ENCODE results near the gene PPP1R13B.
A peak's percentile ranks its signal among the peaks of the same experiment; 100 is the strongest.
"Not testable (repeated sequence)": the region's sequence is repeated elsewhere in the genome, so short reads cannot be mapped to it uniquely, and the experiment has no call there.

PPP1R13B gene

DNA sequence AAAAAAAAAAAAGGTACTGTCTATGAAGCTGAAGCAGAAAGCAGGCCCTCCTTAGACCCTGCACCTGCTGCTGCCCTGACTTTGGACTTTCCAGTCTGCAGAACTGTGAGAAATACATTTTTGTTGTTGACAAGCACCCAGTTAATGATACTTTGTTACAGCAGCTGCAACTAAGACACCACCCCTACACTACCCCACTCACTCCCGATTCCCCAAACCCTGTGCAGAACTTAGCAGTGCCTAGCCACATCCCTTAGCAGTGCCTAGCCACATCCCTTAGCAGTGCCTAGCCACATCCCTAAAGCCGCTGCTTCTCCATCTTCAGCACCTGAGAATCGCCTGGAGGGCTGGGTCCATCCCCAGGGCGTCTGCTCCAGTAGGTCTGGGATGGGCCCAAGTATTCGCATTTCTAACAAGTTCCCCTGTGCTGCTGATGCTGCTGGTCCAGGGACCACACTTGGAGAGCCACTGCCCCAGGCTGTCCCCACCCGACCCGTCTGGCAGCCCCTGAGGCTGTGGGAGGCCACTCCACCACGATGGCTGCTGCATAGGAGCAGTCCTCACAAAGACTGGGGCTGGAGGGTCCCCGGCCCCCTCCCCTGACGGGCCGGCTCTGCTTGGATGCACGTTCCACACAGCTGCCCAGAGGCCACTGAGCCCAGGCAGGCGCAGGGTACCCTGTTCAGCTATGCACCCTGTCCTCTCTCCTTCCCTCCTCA lies 10.8 kb upstream of the PPP1R13B start:
- DNase-seq = no peak

DNA sequence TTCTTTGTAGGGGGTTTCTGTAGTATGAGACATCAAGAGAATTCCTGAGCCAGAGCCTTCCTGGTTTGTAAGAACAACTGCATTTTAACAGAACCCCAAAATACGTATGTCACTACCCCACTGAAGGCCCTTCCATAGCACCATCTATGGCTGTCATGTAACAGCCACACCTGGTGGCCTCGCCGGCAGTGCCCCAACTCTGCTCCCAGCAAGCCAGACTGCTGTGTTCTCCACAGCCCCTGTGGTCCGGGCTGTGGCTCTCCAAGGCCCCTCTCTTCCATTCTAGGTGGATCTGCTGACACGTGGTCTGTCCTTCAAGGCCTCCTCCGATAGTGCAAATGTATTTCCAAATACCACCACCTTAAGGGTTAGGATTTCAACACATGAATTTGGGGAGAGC lies 9.9 kb upstream of the PPP1R13B start:
- no peak for DNase-seq

DNA sequence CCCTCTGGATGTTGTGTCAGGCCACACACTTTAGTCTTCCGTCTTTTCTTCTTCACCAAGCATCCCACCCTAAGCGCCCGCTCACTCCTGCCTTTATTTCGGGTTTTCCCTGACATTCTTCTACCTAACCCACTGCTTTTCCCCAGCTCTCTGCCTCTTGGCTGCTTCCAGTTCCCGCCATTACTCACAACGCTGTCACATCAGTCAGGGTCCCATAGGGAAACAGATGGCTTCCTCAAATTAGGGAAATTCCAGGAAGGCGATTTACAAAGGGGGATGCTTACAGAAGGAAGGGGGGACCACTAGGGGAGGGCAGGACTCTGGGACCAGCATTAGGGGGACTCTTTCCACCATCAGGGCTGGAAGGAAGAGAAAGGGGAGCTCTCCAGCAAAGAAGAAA lies 9.2 kb upstream of the PPP1R13B start:
- no peak for DNase-seq

DNA sequence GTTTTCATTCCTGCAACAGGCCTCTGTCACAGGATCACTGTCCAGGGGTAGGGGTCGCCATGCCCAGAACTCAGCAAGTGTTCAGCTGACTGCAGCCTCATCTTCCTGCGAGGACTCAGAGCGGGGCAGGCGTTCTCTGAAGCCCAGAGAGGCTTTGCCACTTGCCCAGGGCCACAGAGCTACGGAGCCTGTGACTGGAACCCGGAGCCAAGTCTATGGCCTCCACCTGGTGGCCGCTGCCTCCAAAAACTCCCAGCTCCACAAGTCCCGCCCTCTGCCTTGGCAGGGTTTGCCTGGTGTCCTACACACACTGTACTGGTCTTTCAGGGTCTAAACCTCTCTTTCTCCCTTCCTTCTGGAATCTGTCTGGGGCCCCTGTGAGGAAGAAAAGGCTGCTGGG lies 8.7 kb upstream of the PPP1R13B start:
- no peak for DNase-seq

DNA sequence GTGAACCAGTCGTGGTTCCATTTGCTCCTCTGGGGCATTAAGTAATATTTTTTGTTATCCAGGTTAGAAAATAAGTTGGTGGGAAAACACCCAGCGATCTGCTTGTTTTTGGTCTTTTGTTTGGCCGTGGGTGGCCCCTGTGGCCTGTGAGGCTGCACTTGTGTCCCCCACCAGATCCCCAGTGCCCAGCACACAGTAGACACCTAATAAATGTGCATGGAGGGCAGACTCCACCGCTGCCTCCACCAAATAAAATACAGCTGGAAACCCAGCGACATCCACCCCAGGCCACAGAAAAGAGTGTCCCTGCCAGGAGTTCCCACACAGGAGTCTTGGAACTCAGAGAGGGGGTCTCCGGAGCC lies 8.3 kb upstream of the PPP1R13B start:
- DNase-seq = no peak

DNA sequence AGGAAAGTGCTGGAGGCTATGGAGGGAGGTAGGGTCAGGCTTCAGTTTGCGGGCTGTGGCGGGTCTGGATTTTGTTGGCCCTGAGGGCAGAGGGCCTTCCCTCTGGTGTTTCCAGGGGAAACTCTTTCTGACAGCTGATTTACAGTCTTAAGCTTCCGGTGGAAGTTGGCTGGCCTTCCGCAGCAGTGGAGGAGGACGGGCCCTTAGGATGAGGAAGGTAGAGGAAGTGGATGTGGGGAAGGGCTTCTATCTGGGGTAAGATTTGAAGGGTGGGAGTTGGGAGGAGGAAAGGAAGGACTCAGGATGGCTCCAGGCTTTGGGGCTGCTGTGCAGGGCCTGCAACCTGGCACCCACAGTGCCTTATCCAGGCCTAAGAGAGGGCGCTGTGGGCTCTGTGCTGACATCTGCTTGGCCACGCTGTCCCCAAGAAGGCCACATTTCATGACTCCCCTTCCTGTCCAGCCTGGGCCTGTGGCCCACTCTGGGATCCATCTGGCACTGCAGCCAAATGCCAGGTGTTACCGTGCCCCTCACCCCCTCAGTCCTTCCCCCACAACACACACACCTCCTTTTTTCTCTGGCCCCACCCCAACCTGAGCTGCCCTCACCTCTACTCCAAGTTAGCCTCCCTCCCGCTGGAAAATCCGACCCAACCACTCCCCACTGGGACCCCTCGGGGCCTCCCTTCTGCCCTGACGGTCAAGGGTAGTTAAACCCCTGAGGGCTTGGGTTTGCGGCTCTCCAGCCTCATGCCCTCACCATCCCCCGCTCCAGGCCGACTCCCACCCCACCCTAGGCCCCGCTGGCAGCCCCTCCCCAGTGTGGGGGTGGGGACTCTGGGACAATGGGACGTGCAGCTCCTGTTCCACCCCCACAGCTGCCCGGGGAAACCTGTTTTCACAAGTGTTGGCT lies 7.7 kb upstream of the PPP1R13B start:
- peak; percentile 35 for DNase-seq

DNA sequence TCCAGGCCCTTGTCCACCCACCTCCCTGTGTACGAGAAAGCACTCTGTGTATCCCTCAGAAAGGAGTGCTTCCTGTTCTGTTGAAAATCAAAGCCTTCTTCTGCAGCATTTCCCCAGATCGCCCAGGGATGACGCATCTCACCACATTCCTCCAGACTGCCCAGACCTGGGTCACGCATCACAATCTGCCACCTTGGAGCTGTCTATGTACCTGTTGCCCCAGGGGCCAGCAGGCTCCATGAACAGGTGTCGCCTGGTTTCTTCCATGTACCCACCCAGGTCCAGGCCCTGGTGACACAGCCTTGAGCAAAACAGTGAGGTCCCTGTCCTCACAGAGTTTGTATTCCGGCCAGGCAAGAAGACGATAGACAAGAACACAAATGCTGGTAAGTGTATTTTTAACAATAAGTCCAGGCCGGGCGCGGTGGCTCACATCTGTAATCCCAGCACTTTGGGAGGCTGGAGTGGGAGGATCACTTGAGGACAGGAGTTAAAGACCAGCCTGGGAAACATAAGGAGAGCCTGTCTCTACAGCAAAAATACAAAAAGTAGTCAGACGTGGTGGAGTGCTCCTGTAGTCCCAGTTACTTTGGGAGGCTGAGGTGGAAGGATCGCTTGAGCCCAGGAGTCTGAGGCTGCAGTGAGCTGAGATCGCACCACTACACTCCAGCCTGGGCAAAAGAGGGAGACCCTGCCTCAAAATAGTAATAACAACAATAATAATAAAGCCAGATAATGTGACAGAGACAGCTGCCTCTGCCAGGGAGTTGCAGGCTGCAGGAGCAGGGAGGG lies 6.8 kb upstream of the PPP1R13B start:
- DNase-seq = no peak

DNA sequence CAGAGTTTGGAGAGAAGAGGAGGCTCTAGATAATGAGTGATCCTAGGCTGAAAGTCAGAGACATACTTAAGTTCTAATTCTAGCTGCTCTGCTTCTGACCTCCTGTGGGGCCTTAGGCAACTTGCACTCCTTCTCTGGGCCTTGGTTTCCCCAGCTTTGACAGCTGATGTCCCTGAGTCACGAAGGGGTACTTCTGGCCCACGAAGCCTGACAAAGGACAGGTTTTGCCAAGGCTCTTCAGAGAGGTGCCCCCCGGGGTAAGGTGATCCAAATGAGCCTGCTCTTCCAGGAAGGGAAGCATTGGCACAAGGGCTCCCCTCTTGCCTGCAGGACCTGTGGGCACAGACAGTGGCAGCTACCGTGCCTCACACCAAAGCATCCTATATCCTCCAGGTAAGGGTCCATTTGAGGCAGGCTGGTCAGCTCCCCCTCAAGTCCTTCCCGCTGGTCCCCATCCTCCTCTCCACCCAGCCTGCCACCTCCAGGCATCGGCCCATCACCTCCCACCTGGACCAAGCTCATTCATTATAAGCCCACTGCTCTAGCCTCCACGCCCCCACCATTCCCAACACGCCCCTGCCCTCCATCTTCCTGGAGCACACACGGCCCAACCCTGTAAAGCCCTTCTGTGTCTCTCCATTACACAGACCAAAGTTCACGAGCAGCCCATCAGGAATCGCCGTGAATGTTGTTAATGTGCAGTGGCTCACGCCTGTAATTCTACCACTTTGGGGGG lies 1.9 kb upstream of the PPP1R13B start:
- no peak for DNase-seq

DNA sequence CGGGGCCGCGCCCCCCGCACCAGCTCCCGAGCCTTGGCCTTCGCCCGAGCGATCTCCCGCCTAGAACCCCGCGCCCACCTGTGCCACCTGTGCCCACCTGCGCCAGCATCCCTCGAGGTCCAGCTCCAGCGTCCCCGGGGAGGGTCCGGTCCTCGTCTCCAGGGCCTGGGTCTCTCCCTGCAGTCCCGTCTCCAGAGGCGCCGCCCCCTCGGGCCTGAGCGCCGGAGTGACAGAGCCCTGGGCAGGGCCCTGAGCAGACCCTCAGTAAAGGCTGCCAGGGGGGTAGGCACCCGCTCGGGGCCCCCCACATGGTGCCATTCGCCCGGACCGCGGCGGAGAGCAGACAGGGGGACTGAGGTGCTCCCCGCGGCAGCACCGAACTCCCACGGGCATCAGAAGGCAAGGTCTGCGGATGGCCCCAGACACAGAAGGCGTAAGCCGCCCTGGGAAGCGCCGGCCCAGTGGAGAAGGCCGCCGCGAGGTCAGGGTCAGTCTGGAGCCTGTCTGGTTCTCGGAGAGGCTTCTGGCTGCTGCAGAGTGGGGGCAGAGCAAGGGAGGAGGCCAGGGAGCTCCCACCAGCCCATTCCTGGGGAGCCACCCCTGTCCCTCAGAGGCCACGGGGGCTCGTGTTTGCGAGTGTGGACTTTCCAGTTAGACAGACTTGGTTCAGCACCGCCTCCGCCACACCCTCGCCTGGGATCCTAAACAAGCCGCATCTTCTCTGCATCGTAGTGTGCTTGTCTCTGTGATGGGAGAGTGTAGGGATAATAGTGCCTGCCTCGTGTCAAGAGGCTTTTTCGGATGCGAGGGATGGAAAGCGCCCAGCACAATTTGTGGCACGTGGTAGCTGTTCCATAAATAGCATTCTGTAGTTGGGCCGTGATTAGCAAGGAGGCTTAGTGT lies 1.1 kb upstream of the PPP1R13B start:
- DNase-seq = peak; percentile 77

DNA sequence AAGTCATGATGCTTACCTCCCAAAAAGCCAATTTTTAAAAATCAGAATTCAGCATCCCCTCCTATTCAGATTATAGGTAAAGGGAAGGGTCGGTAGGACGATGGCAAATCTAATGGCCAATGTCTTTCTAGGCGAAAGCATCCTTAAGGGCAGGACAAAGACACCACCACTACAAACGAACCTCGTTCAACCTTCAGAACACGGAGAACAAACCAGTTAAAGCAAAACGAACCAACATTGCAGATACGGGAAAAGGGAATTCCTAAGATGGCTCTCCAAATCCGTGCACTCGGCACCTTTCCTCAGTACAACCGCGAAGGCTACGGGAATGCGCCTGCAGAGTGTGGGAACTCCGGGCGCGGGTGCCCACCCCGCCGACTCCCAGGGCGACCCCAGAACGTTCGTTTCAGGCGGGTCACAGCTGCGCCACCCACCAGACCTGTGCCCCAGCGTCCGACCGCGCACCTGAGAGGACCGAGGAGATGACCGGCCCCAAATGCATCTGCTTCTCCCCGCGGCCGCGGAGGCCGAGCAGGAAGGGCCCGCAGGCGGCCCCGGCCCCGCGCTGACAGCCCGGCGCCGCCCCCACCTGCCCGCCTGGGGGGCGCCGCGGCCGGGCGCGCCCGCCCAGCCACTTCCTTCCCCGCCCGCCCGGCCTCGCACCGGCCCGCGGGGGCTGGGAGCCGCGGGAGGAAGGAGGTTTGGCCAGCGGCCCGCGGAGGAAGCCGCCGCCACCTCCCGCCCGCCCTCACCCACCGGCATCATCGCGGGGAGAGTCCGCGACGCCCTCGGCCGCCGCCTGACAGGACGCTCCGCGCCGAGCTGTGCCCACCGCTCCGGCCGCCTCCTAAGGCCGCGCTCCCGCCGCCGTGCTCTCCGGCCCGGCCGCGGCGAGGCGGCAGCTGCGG lies 578 bp downstream of the PPP1R13B start:
- DNase-seq = peak; percentile 69

DNA sequence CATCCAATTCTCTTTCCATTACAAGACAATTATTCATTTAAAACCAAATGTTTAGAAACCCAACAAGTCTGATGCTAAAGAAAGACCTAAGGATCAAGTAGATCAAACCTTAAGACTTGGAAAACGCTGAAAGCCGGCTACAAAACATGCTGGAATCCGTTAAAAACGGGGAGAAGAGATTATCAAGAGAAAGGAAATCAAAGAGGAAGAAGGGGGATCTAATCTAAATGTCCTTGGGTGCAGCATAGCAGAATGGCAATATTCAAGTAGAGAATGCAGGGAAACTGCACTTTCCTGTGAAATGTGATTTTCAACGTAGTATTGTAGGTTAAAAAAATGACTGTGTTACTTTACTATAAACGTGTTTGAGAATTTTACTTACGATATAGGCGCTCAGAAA lies 1.3 kb downstream of the PPP1R13B start:
- no peak for DNase-seq

DNA sequence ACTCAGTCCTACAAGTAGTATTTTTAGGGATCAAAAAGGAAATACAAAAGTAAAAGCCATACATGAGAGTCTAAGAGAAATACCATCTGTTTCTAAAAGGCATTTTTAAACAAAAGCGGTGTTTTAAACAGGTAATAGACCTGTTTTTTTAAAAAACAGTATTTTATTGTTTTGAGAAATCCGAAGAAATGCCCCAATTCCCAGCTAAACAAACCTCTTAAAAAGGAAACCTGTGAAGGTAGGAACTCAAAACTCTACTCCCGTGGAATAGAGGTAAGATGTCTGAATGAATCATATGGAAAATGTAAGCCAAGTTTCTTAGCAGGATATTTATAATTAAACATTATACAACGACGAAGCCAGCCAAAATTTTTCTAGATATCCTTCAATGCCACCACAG lies 2.0 kb downstream of the PPP1R13B start:
- no peak for DNase-seq

DNA sequence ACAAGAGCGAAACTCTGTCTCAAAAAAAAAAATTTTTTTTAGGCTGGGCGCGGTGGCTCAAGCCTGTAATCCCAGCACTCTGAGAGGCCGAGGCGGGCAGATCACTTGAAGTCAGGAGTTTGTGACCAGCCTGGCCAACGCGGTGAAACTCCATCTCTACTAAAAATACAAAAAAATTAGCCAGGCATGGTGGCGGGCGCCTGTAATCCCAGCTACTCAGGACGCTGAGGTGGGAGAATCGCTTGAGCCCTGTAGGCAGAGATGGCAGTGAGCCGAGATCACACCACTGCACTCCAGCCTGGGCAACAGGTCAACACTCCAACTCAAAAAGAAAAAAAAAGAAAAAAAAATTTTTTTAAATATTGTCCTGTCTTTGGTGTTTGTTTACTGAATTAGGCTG lies 6.1 kb downstream of the PPP1R13B start:
- not testable (repeated sequence) for DNase-seq

DNA sequence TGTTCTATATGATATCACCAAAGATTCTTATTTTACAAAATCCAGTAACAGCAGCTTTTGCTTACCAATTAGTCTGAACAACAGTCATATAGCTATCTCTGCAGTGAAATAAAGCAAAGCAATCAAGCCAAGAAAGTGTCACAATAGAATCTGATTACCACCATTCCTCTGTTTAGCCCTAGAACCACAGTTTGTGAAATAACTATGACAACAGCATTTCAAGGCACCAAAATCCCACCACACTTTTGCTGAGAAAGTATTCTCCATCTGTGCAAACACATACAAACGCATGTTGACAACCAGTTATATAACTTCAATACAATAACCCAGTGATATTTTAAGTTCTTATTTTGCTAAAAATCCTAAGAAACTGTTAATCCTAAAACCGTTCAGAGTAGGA lies 7.4 kb downstream of the PPP1R13B start:
- no peak for DNase-seq

DNA sequence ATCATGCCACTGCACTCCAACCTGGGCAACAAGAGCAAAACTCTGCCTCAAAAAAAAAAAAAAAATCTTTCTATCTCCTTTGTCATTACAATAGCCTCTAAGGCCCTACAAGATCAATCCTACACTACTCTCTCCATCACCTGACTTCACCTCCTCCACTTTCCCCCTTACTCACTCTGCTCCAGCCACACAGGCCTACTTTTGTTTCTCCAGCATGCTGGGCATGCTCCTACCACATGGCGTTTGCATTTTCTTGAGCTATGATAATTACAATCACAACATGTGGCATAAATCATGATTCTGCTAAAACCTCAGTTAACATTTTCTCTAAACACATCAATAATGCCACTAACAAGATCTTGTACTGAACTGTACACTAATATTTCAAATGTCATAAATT lies 7.8 kb downstream of the PPP1R13B start:
- no peak for DNase-seq

DNA sequence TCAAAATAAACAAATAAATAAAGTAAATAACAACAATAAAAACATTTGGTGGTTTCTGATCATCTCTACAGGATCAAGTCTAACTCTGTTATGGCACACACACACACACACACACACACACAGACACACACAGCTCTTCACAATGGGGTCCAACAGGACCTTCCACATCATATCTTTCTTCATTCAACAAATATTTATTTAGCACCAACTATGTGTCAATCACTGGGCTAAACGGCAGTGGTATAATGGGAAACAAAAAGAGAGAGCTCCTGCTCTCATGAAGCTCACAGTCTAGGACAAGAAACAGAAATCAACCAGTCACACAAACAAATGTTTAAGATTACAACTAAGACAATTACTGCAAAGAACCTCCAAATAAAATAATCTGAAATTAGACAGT lies 9.3 kb downstream of the PPP1R13B start:
- DNase-seq = no peak

DNA sequence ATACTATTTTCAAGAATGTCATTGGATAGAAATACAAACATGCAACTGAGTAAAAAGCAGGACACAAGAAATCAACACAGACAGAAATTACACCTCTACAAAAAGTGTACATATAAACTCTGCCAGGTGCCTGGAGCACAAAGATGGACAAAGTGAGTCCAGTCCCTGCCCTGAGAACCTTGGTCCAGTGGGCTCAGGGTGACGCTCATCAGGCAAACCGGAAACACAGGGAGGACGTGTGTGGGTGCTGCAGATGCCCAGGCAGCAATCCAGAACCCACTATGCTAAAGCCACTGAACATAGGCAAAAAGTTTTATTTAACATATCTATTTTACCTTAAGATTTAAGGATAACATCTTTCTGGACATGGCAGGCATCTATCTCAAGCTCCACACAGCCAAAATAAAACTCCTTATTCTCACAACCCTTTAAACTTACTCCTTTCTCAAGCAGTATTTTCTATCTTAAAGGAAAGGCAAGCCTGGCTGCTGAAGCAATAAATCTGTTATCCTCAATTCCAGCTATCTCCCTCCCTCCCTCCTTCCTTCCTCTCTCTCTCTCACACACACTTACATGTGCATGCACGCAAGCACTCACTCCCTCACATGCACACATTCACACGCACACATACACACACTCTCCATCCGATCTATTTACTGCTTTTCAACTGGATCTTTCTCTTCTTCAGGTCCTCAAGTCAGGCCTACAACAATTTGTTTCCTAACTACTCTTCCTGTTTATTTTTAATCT lies 10.2 kb downstream of the PPP1R13B start:
- no peak for DNase-seq

DNA sequence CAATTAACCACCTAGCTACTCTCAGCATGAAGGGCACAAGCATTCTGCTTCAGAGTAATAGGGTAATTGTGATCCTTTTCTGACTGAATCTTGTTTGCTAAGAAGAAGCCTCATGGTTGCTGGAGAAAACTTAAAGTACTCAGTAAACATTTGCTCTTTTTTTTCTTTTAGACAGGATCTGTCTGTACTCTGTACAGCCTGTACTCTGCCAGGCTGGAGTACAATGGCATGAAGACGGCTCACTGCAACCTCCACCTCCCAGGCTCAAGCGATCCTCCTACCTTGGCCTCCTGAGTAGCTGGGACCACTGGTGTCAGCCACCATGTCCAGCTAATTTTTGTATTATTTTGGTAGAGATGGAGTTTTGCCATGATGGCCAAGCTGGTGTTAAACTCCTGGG lies 12.4 kb downstream of the PPP1R13B start:
- DNase-seq = no peak

DNA sequence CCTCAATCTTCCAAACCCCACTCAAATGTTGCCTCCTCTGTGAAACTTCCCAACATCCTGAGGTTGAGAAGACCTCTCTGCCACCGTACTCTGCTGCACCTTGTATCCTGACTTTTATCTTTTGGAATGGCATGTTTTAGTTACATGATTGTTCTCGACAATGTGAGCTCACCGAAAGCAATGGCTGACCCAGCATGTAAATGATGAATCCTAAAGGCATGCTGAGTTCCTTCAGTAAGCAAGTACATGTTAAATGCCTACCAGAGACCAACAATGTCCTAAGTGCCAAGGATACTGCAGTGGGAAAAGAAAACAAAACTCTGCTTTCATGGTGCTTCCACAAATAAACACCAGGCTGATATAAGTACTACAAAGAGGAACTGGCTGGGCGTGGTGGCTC lies 13.7 kb downstream of the PPP1R13B start:
- no peak for DNase-seq

DNA sequence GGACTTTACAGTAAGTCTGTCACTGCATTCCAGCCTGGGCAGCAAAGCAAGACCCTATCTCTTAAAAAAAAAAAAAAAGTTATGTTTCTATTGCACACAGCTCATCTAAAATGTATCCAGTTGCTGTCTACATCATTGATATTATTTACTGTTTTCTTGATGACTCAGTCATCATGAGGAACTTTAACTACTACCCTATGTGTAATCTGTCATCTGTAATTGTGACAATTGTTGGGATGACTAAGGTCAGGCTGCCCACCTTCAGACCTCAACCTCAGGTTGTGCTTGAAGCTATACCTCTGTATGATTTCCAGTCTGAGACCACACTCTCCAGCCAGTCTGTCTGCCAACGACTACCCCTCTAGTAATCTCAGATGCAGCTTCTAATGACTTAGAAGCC lies 15.3 kb downstream of the PPP1R13B start:
- no peak for DNase-seq

Data from retina (tissue), 1 donor.